ENCODE measurements around the gene UPK2.
"Not testable (repeated sequence)": the region's sequence is repeated elsewhere in the genome, so short reads cannot be mapped to it uniquely, and the experiment has no call there.

UPK2 gene

GRCh38 chr11:118988280-118988679, 32.2 kb downstream of the UPK2 start:
- Histone ChIP-seq H3K36me3 (ENCODE audit: control insufficient read depth, insufficient read depth, low read length) (no peaks in the 10 kb centered on the region), H3K4me1 (ENCODE audit: control insufficient read depth, insufficient read depth, low read length) (no peaks in the 10 kb centered on the region), H3K27ac (ENCODE audit: low read depth, low read length) (no peak overlapping the region), H3K4me3 (ENCODE audit: low read length) (no peak overlapping the region), H3K9ac (ENCODE audit: low read length) (no peak overlapping the region), H3K27me3 (ENCODE audit: control insufficient read depth, insufficient read depth, low read length) (no peaks in the 10 kb centered on the region)

- H3K27ac ChIP-seq (ENCODE audit: low read depth, low read length); H3K36me3 ChIP-seq (ENCODE audit: control insufficient read depth, insufficient read depth, low read length); H3K4me3 ChIP-seq (ENCODE audit: low read length); H3K4me1 ChIP-seq (ENCODE audit: control insufficient read depth, insufficient read depth, low read length); H3K27me3 ChIP-seq (ENCODE audit: control insufficient read depth, insufficient read depth, low read length); H3K9ac ChIP-seq (ENCODE audit: low read length): not testable (repeated sequence)
These were observed 35.5 kb downstream of the UPK2 start for GRCh38 chr11:118991486-118992038.

- Histone ChIP-seq H3K9ac (ENCODE audit: low read length) (peak overlapping the region; percentile 7), H3K4me1 (ENCODE audit: control insufficient read depth, insufficient read depth, low read length) (peaks cover 9% of the 10 kb centered on the region), H3K4me3 (ENCODE audit: low read length) (peak overlapping the region; percentile 81), H3K36me3 (ENCODE audit: control insufficient read depth, insufficient read depth, low read length) (peaks cover 4% of the 10 kb centered on the region), H3K27me3 (ENCODE audit: control insufficient read depth, insufficient read depth, low read length) (no peaks in the 10 kb centered on the region), H3K27ac (ENCODE audit: low read depth, low read length) (peak overlapping the region; percentile 86)
These were observed 41.0 kb downstream of the UPK2 start for GRCh38 chr11:118996926-118997626.

DNA sequence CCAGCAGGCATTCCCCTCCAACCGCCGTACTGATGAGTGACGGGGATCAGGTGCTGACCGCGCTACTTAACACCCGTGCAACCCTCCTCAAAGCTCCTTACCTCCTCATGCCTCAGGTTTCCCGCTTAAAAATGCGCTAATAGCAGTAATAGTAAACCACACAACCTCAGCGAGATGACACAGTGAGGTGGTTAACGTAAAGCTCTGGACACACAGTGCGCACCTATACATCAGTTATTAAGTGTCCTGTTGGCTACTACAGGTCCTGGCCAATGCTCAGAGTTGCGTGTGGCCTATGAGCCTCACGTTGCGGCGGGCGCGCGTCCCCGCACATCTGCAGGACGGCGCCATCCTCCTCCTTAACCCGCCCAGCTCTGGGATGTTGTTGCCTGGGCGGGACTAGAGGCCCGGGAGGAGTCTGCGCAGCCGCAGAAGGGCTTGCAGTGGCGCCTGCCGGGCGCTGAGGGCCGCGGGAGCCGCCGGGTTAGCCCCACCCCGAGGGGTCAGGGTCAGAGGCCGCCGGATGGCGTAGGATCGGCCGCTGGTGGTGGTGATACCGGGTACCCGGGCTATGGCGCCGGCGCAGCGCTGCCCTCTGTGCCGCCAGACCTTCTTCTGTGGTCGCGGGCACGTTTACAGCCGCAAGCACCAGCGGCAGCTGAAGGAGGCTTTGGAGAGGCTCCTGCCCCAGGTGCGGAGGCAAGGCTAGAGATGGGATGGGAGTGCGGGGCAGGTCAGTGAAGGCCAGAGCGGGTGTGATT, 41.7 kb downstream of the UPK2 start, which contains the start of gene CENATAC:
CENATAC (plus strand) TSS at position 512 of the 761 bp plus-strand sequence; CDS start at position 572, 60 bp downstream.
- Histone ChIP-seq H3K27ac (ENCODE audit: low read depth, low read length) (peak within 1 kb of the TSS; percentile 86), H3K36me3 (ENCODE audit: control insufficient read depth, insufficient read depth, low read length) (peaks cover 4% of the 10 kb centered on the region), H3K27me3 (ENCODE audit: control insufficient read depth, insufficient read depth, low read length) (no peaks in the 10 kb centered on the region), H3K4me1 (ENCODE audit: control insufficient read depth, insufficient read depth, low read length) (peaks cover 9% of the 10 kb centered on the region), H3K4me3 (ENCODE audit: low read length) (peak within 1 kb of the TSS; percentile 81), H3K9ac (ENCODE audit: low read length) (peak within 1 kb of the TSS; percentile 95)

DNA sequence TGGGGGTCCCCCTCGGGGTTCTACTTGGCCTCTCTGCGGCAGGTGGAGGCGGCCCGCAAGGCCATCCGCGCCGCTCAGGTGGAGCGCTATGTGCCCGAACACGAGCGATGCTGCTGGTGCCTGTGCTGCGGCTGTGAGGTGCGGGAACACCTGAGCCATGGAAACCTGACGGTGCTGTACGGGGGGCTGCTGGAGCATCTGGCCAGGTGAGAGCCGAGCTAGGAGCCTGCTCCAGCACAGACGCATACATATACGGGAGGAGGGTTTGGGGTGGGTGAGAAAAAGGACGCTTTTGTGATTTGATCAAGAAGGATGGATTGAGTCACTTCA, 42.3 kb downstream of the UPK2 start:
- H3K4me3 ChIP-seq (ENCODE audit: low read length), result peak overlapping the region; percentile 81
- peak overlapping the region; percentile 95 for H3K9ac ChIP-seq (ENCODE audit: low read length)
- peaks cover 9% of the 10 kb centered on the region for H3K4me1 ChIP-seq (ENCODE audit: control insufficient read depth, insufficient read depth, low read length)
- H3K27me3 ChIP-seq (ENCODE audit: control insufficient read depth, insufficient read depth, low read length), result no peaks in the 10 kb centered on the region
- H3K36me3 ChIP-seq (ENCODE audit: control insufficient read depth, insufficient read depth, low read length), result peaks cover 4% of the 10 kb centered on the region
- H3K27ac ChIP-seq (ENCODE audit: low read depth, low read length), result peak overlapping the region; percentile 86

- Histone ChIP-seq H3K27ac (ENCODE audit: low read depth, low read length) (peak overlapping the region; percentile 86), H3K4me3 (ENCODE audit: low read length) (peak overlapping the region; percentile 81), H3K4me1 (ENCODE audit: control insufficient read depth, insufficient read depth, low read length) (peaks cover 9% of the 10 kb centered on the region), H3K9ac (ENCODE audit: low read length) (no peak overlapping the region), H3K27me3 (ENCODE audit: control insufficient read depth, insufficient read depth, low read length) (no peaks in the 10 kb centered on the region), H3K36me3 (ENCODE audit: control insufficient read depth, insufficient read depth, low read length) (peaks cover 4% of the 10 kb centered on the region)
These were observed 42.7 kb downstream of the UPK2 start for GRCh38 chr11:118998822-118999221.

DNA sequence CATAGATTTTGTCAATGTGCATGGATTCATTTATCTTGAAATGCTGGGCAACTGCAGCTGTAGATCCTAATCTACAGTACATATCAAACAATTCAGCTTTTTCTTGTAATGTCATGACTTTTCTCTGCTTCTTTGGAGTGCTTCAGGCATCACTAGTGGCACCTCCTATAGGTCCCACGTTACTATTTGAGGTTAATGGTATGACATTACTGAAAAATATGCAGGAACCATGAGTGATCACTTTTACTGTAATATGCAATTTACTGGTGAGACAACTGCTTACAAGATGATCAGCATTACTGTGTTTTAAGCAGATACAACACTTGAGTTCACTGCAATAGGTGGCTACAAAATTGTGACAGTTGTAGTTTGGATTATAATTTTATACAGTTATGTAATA, 44.8 kb downstream of the UPK2 start:
- peaks cover 4% of the 10 kb centered on the region for H3K36me3 ChIP-seq (ENCODE audit: control insufficient read depth, insufficient read depth, low read length)
- H3K4me3 ChIP-seq (ENCODE audit: low read length), result no peak overlapping the region
- H3K4me1 ChIP-seq (ENCODE audit: control insufficient read depth, insufficient read depth, low read length), result peaks cover 9% of the 10 kb centered on the region
- H3K9ac ChIP-seq (ENCODE audit: low read length), result no peak overlapping the region
- H3K27ac ChIP-seq (ENCODE audit: low read depth, low read length), result no peak overlapping the region
- H3K27me3 ChIP-seq (ENCODE audit: control insufficient read depth, insufficient read depth, low read length), result no peaks in the 10 kb centered on the region

GRCh38 chr11:119006656-119007055, 50.6 kb downstream of the UPK2 start:
- H3K27ac ChIP-seq (ENCODE audit: low read depth, low read length), result no peak overlapping the region
- peaks cover 6% of the 10 kb centered on the region for H3K36me3 ChIP-seq (ENCODE audit: control insufficient read depth, insufficient read depth, low read length)
- no peaks in the 10 kb centered on the region for H3K27me3 ChIP-seq (ENCODE audit: control insufficient read depth, insufficient read depth, low read length)

More at GRCh38 chr11:119006656-119007055, 50.6 kb downstream of the UPK2 start:
- Histone ChIP-seq H3K9ac (ENCODE audit: low read length) (no peak overlapping the region), H3K4me3 (ENCODE audit: low read length) (no peak overlapping the region), H3K4me1 (ENCODE audit: control insufficient read depth, insufficient read depth, low read length) (no peaks in the 10 kb centered on the region)

Measured in rectal smooth muscle tissue (tissue), 1 donor.